HEK293 (cell line): ENCODE results near the gene SF3B3.

Experiments
- CTCF ChIA-PET: fragments of 350-600 bp; formaldehyde crosslinking; extraction: SDS; loops from one replicate; lab custom pipeline; 2021; ENCODE audit warnings: antibody characterized with exemption; lab: Yijun Ruan, JAX
- POLR2A ChIA-PET: fragments of 300-600 bp; formaldehyde crosslinking; extraction: SDS; loops from one replicate; lab custom pipeline; 2020; ENCODE audit warnings: antibody characterized with exemption, inconsistent platforms; lab: Yijun Ruan, JAX
- H3K27ac ChIP-seq: fragments of 200-500 bp; sonication (Bioruptor generic); 2 replicates; pipeline ENCODE4 v1.5.1; 2014; ENCODE audit warnings: low read depth, low read length, control low read depth, inconsistent platforms; ENCODE audit errors: extremely low read depth
- H3K36me3 ChIP-seq, 2 experiments: fragments of 200-500 bp in 1 of 2; sonication (Bioruptor generic) in 1 of 2; 1 replicate in 1 of 2; 2 replicates in 1 of 2; pipeline ENCODE4 v1.5.1; 2014 to 2017; ENCODE audit warnings: inconsistent platforms in 2 of 2, low read length in 2 of 2; ENCODE audit not compliant: control insufficient read depth in 2 of 2, insufficient read depth in 1 of 2
- H3K4me1 ChIP-seq: fragments of 200-500 bp; sonication (Bioruptor generic); 2 replicates; pipeline ENCODE4 v1.5.1; 2014; ENCODE audit warnings: mild to moderate bottlenecking, low read length, inconsistent platforms; ENCODE audit not compliant: control insufficient read depth, insufficient read depth
- H3K4me3 ChIP-seq: 2 replicates; pipeline ENCODE4 v1.5.1; 2011; ENCODE audit warnings: low read depth, mild to moderate bottlenecking, control low read depth, low read length, moderate library complexity
- H3K9me3 ChIP-seq: fragments of 200-500 bp; sonication (Bioruptor generic); 2 replicates; pipeline ENCODE4 v1.5.1; 2014; ENCODE audit warnings: low read depth, low read length, inconsistent platforms; ENCODE audit not compliant: control insufficient read depth, insufficient read depth
- EGR2 ChIP-seq: fragments of 450-650 bp; formaldehyde crosslinking; IDR thresholded peaks from 2 replicates; pipeline ENCODE4 v1.5.1; 2016; ENCODE audit warnings: low read depth, missing biosample characterization, missing genetic modification characterization
- FEZF1 ChIP-seq: fragments of 450-650 bp; formaldehyde crosslinking; IDR thresholded peaks from 2 replicates; pipeline ENCODE4 v1.5.1; 2016; ENCODE audit warnings: missing biosample characterization, missing genetic modification characterization
- HIC1 ChIP-seq: fragments of 450-650 bp; formaldehyde crosslinking; IDR thresholded peaks from 2 replicates; pipeline ENCODE4 v1.5.1; 2016; ENCODE audit warnings: missing biosample characterization, missing genetic modification characterization
- PBX3 ChIP-seq: sonication (generic); formaldehyde crosslinking; IDR thresholded peaks from 2 replicates; pipeline ENCODE4 v1.8.1; 2022; ENCODE audit warnings: mild to moderate bottlenecking, moderate library complexity, missing genetic modification reagents
- RBAK ChIP-seq: fragments of 450-650 bp; formaldehyde crosslinking; IDR thresholded peaks from 2 replicates; pipeline ENCODE4 v1.5.1; 2016; ENCODE audit warnings: missing biosample characterization, missing genetic modification characterization
- SCRT1 ChIP-seq: fragments of 450-650 bp; formaldehyde crosslinking; IDR thresholded peaks from 2 replicates; pipeline ENCODE4 v1.5.1; 2016; ENCODE audit warnings: missing biosample characterization, missing genetic modification characterization, borderline replicate concordance
- SCRT2 ChIP-seq: fragments of 450-650 bp; formaldehyde crosslinking; IDR thresholded peaks from 2 replicates; pipeline ENCODE4 v1.5.1; 2016; ENCODE audit warnings: missing biosample characterization, missing genetic modification characterization
- SETDB1 ChIP-seq: IDR thresholded peaks from one replicate; pipeline ENCODE4 v1.6.1; 2017; ENCODE audit warnings: mild to moderate bottlenecking, low read length, moderate library complexity, mixed read lengths; ENCODE audit not compliant: insufficient read length
- ZFHX2 ChIP-seq: fragments of 450-650 bp; formaldehyde crosslinking; conservative IDR thresholded peaks from 2 replicates; pipeline ENCODE4 v1.5.1; 2016; ENCODE audit warnings: missing biosample characterization, missing genetic modification characterization
- ZFP37 ChIP-seq: fragments of 450-650 bp; formaldehyde crosslinking; IDR thresholded peaks from 2 replicates; pipeline ENCODE4 v1.5.1; 2016; ENCODE audit warnings: missing biosample characterization, missing genetic modification characterization
- ZFP41 ChIP-seq: fragments of 450-650 bp; formaldehyde crosslinking; IDR thresholded peaks from 2 replicates; pipeline ENCODE4 v1.5.1; 2016; ENCODE audit warnings: missing biosample characterization, missing genetic modification characterization, borderline replicate concordance
- ZIC2 ChIP-seq: fragments of 450-650 bp; formaldehyde crosslinking; IDR thresholded peaks from 2 replicates; pipeline ENCODE4 v1.5.1; 2016; ENCODE audit warnings: missing biosample characterization, missing genetic modification characterization
- ZNF133 ChIP-seq: fragments of 450-650 bp; formaldehyde crosslinking; IDR thresholded peaks from 2 replicates; pipeline ENCODE4 v1.5.1; 2016; ENCODE audit warnings: missing biosample characterization, missing genetic modification characterization
- ZNF138 ChIP-seq: fragments of 450-650 bp; formaldehyde crosslinking; IDR thresholded peaks from 2 replicates; pipeline ENCODE4 v1.5.1; 2016; ENCODE audit warnings: missing biosample characterization, missing genetic modification characterization, borderline replicate concordance
- ZNF146 ChIP-seq: fragments of 450-650 bp; formaldehyde crosslinking; IDR thresholded peaks from 2 replicates; pipeline ENCODE4 v1.5.1; 2016; ENCODE audit warnings: missing biosample characterization, missing genetic modification characterization
- ZNF18 ChIP-seq: fragments of 450-650 bp; formaldehyde crosslinking; IDR thresholded peaks from 2 replicates; pipeline ENCODE4 v1.5.1; 2016; ENCODE audit warnings: missing biosample characterization, missing genetic modification characterization
- ZNF214 ChIP-seq: fragments of 450-650 bp; formaldehyde crosslinking; IDR thresholded peaks from 2 replicates; pipeline ENCODE4 v1.5.1; 2017; ENCODE audit warnings: missing biosample characterization, mild to moderate bottlenecking, missing genetic modification characterization, borderline replicate concordance
- ZNF221 ChIP-seq: fragments of 450-650 bp; formaldehyde crosslinking; IDR thresholded peaks from 2 replicates; pipeline ENCODE4 v1.5.1; 2017; ENCODE audit warnings: missing biosample characterization, missing genetic modification characterization, borderline replicate concordance
- ZNF239 ChIP-seq: fragments of 450-650 bp; formaldehyde crosslinking; IDR thresholded peaks from 2 replicates; pipeline ENCODE4 v1.5.1; 2016; ENCODE audit warnings: missing biosample characterization, missing genetic modification characterization
- ZNF335 ChIP-seq: fragments of 450-650 bp; formaldehyde crosslinking; conservative IDR thresholded peaks from 2 replicates; pipeline ENCODE4 v1.5.1; 2016; ENCODE audit warnings: missing biosample characterization, missing genetic modification characterization
- ZNF350 ChIP-seq: fragments of 450-650 bp; formaldehyde crosslinking; IDR thresholded peaks from 2 replicates; pipeline ENCODE4 v1.5.0; 2017; ENCODE audit warnings: missing biosample characterization, mild to moderate bottlenecking, missing genetic modification characterization
- ZNF362 ChIP-seq: fragments of 450-650 bp; formaldehyde crosslinking; IDR thresholded peaks from 2 replicates; pipeline ENCODE4 v1.5.1; 2016; ENCODE audit warnings: missing biosample characterization, missing genetic modification characterization
- ZNF48 ChIP-seq: fragments of 450-650 bp; formaldehyde crosslinking; IDR thresholded peaks from 2 replicates; pipeline ENCODE4 v1.5.1; 2016; ENCODE audit warnings: missing biosample characterization, missing genetic modification characterization
- ZNF549 ChIP-seq: fragments of 450-650 bp; IDR thresholded peaks from 2 replicates; pipeline ENCODE4 v1.5.1; 2018; ENCODE audit warnings: missing biosample characterization, missing genetic modification characterization, mild to moderate bottlenecking, inconsistent platforms, moderate library complexity
- ZNF600 ChIP-seq: fragments of 450-650 bp; formaldehyde crosslinking; IDR thresholded peaks from 2 replicates; pipeline ENCODE4 v1.5.1; 2016; ENCODE audit warnings: missing biosample characterization, missing genetic modification characterization
- ZNF624 ChIP-seq: fragments of 450-650 bp; formaldehyde crosslinking; IDR thresholded peaks from 2 replicates; pipeline ENCODE4 v1.5.1; 2017; ENCODE audit warnings: missing biosample characterization, missing genetic modification characterization
- ZNF626 ChIP-seq: fragments of 450-650 bp; sonication (Bioruptor Pico); formaldehyde crosslinking; IDR thresholded peaks from 2 replicates; pipeline ENCODE4 v1.5.1; 2018; ENCODE audit warnings: missing biosample characterization, missing genetic modification characterization, inconsistent platforms
- ZNF639 ChIP-seq: fragments of 450-650 bp; formaldehyde crosslinking; IDR thresholded peaks from 2 replicates; pipeline ENCODE4 v1.5.1; 2016; ENCODE audit warnings: missing biosample characterization, missing genetic modification characterization
- ZNF658 ChIP-seq: fragments of 450-650 bp; formaldehyde crosslinking; IDR thresholded peaks from 2 replicates; pipeline ENCODE4; 2016; ENCODE audit warnings: missing biosample characterization, missing genetic modification characterization
- ZNF664 ChIP-seq: fragments of 450-650 bp; formaldehyde crosslinking; IDR thresholded peaks from 2 replicates; pipeline ENCODE4 v1.5.1; 2016; ENCODE audit warnings: missing biosample characterization, missing genetic modification characterization

Gene SF3B3

GRCh38 chr16:70577256-70577698 is 53.7 kb downstream of the SF3B3 start:
- Histone ChIP-seq H3K4me3 (no peak overlapping the region), H3K4me1 (no peaks in the 10 kb centered on the region), H3K9me3 (no peaks in the 10 kb centered on the region), H3K27ac (no peak overlapping the region), H3K36me3 (peaks cover 8 to 32% of the 10 kb centered on the region in 2 experiments; a peak in 2 of 3 replicates)
- ChIA-PET CTCF (interaction anchor here (1.5 kb wide), 2 partner anchors 76 to 77 kb away, joined by 3 to 5 read pairs; no protein-coding TSS in a partner anchor), POLR2A (no interaction called here)
- TF ChIP-seq ZIC2 (tag by site-specific recombination) (peak; percentile 22; the same call in 1 of the 2 replicates), ZNF350 (tag by site-specific recombination) (no peak), ZNF624 (tag by site-specific recombination) (no peak), SCRT1 (peak; percentile 41), ZFP41 (tag by site-specific recombination) (no peak), ZNF549 (tag by site-specific recombination) (peak; percentile 53), ZNF146 (no peak), ZNF664 (tag by site-specific recombination) (peak; percentile 68), ZNF639 (tag by site-specific recombination) (no peak), ZFHX2 (tag by site-specific recombination) (peak; percentile 76), ZNF133 (tag by site-specific recombination) (no peak), ZNF18 (tag by site-specific recombination) (no peak), SETDB1 (no peak), ZNF362 (no peak), FEZF1 (tag by site-specific recombination) (no peak), ZNF214 (tag by site-specific recombination) (no peak), EGR2 (tag by site-specific recombination) (peak; percentile 43; the same call in 1 of the 2 replicates), ZNF138 (tag by site-specific recombination) (no peak), ZNF335 (tag by site-specific recombination) (no peak), ZNF221 (tag by site-specific recombination) (no peak), ZFP37 (tag by site-specific recombination) (no peak), ZNF658 (tag by site-specific recombination) (no peak), SCRT2 (peak; percentile 63), HIC1 (peak; percentile 57; the same call in 1 of the 2 replicates), ZNF600 (tag by site-specific recombination) (no peak), RBAK (tag by site-specific recombination) (no peak), ZNF48 (tag by site-specific recombination) (no peak), PBX3 (CRISPR knock-in tag) (no peak), ZNF626 (tag by site-specific recombination) (no peak), ZNF239 (tag by site-specific recombination) (no peak)
